T47D (cell line): Measurements from ENCODE around the gene SLC38A5.
"Not testable (repeated sequence)": the region's sequence is repeated elsewhere in the genome, so short reads cannot be mapped to it uniquely, and the experiment has no call there.

Source experiments
- DNase-seq, 2 experiments: peaks; one replicate each; pipeline versions ENCODE4 v3.0.0 to v3.0.0-alpha.2; 2011 to 2012; ENCODE audit warnings: low read depth in 1 of 2, low spot score in 1 of 2
- JUND ChIP-seq: IDR thresholded peaks from 2 replicates; pipeline ENCODE4 v1.6.1; 2012; ENCODE audit warnings: low read depth
- in situ Hi-C: cut with HindIII; loops from 2 replicates; pipeline ENCODE4 v1.10.0; 2016; ENCODE audit warnings: low sequenced_read_pairs, low pct_unique_long_range_greater_than_20kb

SLC38A5 gene

GRCh38 chrX:48470110-48470832 is at the start of gene SLC38A5:
TSS of gene SLC38A5 (minus strand) at chrX:48470260. CDS start at chrX:48467924, 2,336 bp downstream.
- in situ Hi-C loops, result no loop called here
- no peak for DNase-seq
- no peak for TF ChIP-seq JUND

- in situ Hi-C loops, DNase-seq: not testable (repeated sequence)
Observed at GRCh38 chrX:48519481-48519880, 49.4 kb upstream of the SLC38A5 start.

GRCh38 chrX:48516987-48517386 is 46.9 kb upstream of the SLC38A5 start:
- in situ Hi-C loops, result no loop called here
- DNase-seq, result no peak
- no peak for TF ChIP-seq JUND

- TF ChIP-seq JUND, result no peak
- in situ Hi-C loops, result no loop called here
- no peak for DNase-seq
Observed at GRCh38 chrX:48516285-48516684, 46.2 kb upstream of the SLC38A5 start.

GRCh38 chrX:48515842-48516241 is 45.8 kb upstream of the SLC38A5 start:
- in situ Hi-C loops, result no loop called here
- TF ChIP-seq JUND, result no peak
- no peak for DNase-seq

- no peak for DNase-seq
- in situ Hi-C loops, result no loop called here
- no peak for TF ChIP-seq JUND
Observed at GRCh38 chrX:48514868-48515460, 44.9 kb upstream of the SLC38A5 start.

GRCh38 chrX:48514126-48514806 is 44.2 kb upstream of the SLC38A5 start:
- DNase-seq, result no peak
- no peak for TF ChIP-seq JUND
- in situ Hi-C loops, result no loop called here

- in situ Hi-C loops, result no loop called here
- no peak for TF ChIP-seq JUND
- DNase-seq, result no peak
Observed at GRCh38 chrX:48513670-48514069, 43.6 kb upstream of the SLC38A5 start.

- TF ChIP-seq JUND, result no peak
- DNase-seq, result no peak
- in situ Hi-C loops, result no loop called here
Observed at GRCh38 chrX:48512371-48512935, 42.4 kb upstream of the SLC38A5 start.

- in situ Hi-C loops, result no loop called here
- no peak for TF ChIP-seq JUND
- DNase-seq, result peak; percentile 31 to 65
Observed at GRCh38 chrX:48511560-48511959, 41.5 kb upstream of the SLC38A5 start.

- no peak for TF ChIP-seq JUND
- in situ Hi-C loops, result no loop called here
Observed at GRCh38 chrX:48509619-48510018, 39.6 kb upstream of the SLC38A5 start.

GRCh38 chrX:48509245-48509590 is 39.2 kb upstream of the SLC38A5 start:
- in situ Hi-C loops, result no loop called here
- no peak for DNase-seq

More at GRCh38 chrX:48509619-48510018, 39.6 kb upstream of the SLC38A5 start:
- DNase-seq, result no peak

More at GRCh38 chrX:48509245-48509590, 39.2 kb upstream of the SLC38A5 start:
- TF ChIP-seq JUND, result no peak
